Ovary (tissue), 3 donors: ENCODE data around the gene KCNJ4.

ENCODE experiments used
- POLR2A ChIP-seq: fragments of 450-650 bp; IDR thresholded peaks from one replicate; pipeline ENCODE4 v1.6.1; 2017; ENCODE audit warnings: antibody characterized with exemption, mild to moderate bottlenecking, moderate library complexity
- TF ChIP-seq, protein P1 (sequence below), 3 donors: fragments of 450-650 bp in 2 of 3; fragments of 200-600 bp in 1 of 3; IDR thresholded peaks; one replicate each; pipeline versions ENCODE4 v1.5.1 to v1.8.0; 2016 to 2022; ENCODE audit warnings: antibody characterized with exemption in 3 of 3, mild to moderate bottlenecking in 1 of 3
- donor health status: DM: no; HTN: no; CAD: no.

DNA sequence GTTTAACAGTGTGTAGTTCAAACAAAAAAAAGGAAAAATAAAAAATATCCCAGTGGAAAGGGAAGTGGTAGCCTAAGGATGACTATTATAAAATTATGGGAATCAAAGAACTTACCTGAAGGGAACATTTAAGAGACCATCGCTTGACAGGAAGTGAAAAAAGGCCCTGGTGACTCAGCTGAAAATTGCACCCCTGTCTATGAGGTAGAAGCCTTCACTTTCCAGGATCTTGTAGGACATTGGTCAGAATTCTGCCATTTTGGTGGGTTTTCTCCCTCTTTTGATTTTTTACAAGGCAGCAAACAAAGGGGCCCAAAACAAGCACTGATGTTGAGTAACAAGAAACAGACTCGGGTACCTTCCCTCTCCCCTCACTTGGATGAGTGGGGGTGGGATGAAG is 35.5 kb upstream of the KCNJ4 start:
- no peak for TF ChIP-seq POLR2A
- TF ChIP-seq, protein P1, sequence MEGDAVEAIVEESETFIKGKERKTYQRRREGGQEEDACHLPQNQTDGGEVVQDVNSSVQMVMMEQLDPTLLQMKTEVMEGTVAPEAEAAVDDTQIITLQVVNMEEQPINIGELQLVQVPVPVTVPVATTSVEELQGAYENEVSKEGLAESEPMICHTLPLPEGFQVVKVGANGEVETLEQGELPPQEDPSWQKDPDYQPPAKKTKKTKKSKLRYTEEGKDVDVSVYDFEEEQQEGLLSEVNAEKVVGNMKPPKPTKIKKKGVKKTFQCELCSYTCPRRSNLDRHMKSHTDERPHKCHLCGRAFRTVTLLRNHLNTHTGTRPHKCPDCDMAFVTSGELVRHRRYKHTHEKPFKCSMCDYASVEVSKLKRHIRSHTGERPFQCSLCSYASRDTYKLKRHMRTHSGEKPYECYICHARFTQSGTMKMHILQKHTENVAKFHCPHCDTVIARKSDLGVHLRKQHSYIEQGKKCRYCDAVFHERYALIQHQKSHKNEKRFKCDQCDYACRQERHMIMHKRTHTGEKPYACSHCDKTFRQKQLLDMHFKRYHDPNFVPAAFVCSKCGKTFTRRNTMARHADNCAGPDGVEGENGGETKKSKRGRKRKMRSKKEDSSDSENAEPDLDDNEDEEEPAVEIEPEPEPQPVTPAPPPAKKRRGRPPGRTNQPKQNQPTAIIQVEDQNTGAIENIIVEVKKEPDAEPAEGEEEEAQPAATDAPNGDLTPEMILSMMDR (IDR thresholded peaks at IDR 0.05) = no peak
